Fibroblast of mammary gland (primary cell): ENCODE measurements around the gene MTFP1.
A peak's percentile ranks its signal among the peaks of the same experiment; 100 is the strongest.
"Not testable (repeated sequence)": the region's sequence is repeated elsewhere in the genome, so short reads cannot be mapped to it uniquely, and the experiment has no call there.

Experiments used
- DNase-seq: peaks from one replicate; pipeline ENCODE4 v3.0.0-alpha.2; 2010; ENCODE audit warnings: low read depth
- H3K4me3 ChIP-seq: 2 replicates; pipeline ENCODE4 v1.5.1; 2011; ENCODE audit warnings: low read depth, mild to moderate bottlenecking, low read length, moderate library complexity; ENCODE audit not compliant: control insufficient read depth
- CTCF ChIP-seq: conservative IDR thresholded peaks from 2 replicates; pipeline ENCODE4 v1.5.1; 2011; ENCODE audit warnings: low read depth, low read length, inconsistent platforms; ENCODE audit not compliant: control insufficient read depth, insufficient read depth

Gene MTFP1

GRCh38 chr22:30396871-30397655 lies 28.5 kb upstream of the MTFP1 start, which contains the start of gene SEC14L2:
Gene SEC14L2, plus strand, starts transcription at chr22:30397018. Its CDS starts 99 bp downstream, at chr22:30397117.
- peak; percentile 48 for DNase-seq
- no peak for TF ChIP-seq CTCF
- peak within 1 kb of the TSS; percentile 78 for H3K4me3 ChIP-seq

- TF ChIP-seq CTCF, result no peak
- DNase-seq, result no peak
- peak overlapping the region; percentile 78 for H3K4me3 ChIP-seq
These were observed 27.6 kb upstream of the MTFP1 start for GRCh38 chr22:30397656-30398635.

- no peak for TF ChIP-seq CTCF
- peak overlapping the region; percentile 78 for H3K4me3 ChIP-seq
- peak; percentile 57 for DNase-seq
These were observed 26.6 kb upstream of the MTFP1 start for GRCh38 chr22:30398685-30399680.

- TF ChIP-seq CTCF, result no peak
- peak overlapping the region; percentile 19 for H3K4me3 ChIP-seq
- no peak for DNase-seq
These were observed 25.9 kb upstream of the MTFP1 start for GRCh38 chr22:30399718-30400117.

- H3K4me3 ChIP-seq, result no peak overlapping the region
- no peak for TF ChIP-seq CTCF
- DNase-seq, result no peak
These were observed 25.4 kb upstream of the MTFP1 start for GRCh38 chr22:30400159-30400558.

- not testable (repeated sequence) for H3K4me3 ChIP-seq, DNase-seq
These were observed 24.5 kb upstream of the MTFP1 start for GRCh38 chr22:30401024-30401423.
